Esophagus squamous epithelium (tissue), 4 donors: ENCODE measurements around the gene PRDM11.

Experiments used
- CTCF ChIP-seq, 6 experiments: fragments of 450-650 bp in 4 of 6; fragments of 200-600 bp in 2 of 6; sonication (generic) in 2 of 6; IDR thresholded peaks; one replicate each; pipeline ENCODE4 v1.5.1; 2016 to 2019; ENCODE audit warnings: antibody characterized with exemption in 6 of 6, mild to moderate bottlenecking in 4 of 6, moderate library complexity in 4 of 6
- POLR2A ChIP-seq, 4 donors: fragments of 450-650 bp; IDR thresholded peaks; one replicate each; pipeline ENCODE4 v1.6.1; 2017; ENCODE audit warnings: antibody characterized with exemption in 4 of 4, mild to moderate bottlenecking in 4 of 4, moderate library complexity in 3 of 4

DNA sequence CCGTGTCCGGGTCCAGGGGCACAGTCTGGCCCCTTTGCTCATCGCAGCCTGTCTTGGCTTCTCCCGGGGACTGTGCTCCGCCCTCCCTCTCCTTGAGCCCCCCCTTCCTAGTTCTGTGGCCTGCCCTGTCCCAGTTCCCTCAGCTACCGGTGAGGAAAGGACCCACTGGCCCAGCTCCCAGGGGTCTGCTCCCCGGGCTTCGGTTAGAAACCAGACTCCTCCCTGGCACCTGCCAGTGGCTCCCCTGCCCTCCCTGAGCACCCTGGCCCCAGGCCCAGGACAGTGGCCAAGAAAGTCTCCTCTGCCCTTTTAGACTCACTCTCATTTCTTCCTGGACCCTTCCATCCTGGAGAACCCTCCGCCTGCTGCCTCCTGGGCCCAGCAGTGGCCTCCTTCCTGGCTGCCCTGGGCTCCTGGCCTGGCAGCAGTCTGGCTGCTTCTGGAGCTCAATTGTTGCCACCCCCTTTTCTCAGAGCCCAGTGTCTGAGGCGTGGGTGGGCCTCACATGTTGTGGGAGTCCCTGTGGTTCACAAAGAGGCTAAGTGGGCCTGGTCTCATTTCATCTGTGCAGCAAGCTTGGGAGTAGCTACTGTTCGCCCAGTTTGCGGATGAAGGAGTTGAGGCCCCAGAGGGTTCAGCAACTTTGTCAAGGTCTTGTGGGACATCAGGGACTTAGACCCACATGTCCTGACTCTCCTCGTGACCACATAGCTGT lies 12.6 kb downstream of the PRDM11 start:
- no peak for TF ChIP-seq POLR2A (IDR thresholded peaks at IDR 0.05)
- TF ChIP-seq CTCF (IDR thresholded peaks at IDR 0.05): no peak
